H4 (cell line): Measurements from ENCODE around the gene AP1G1. TPM values are rescaled to one million over a fixed set of nuclear protein-coding genes. Genes with fewer than 3 reads are reported as not detected.
"Not testable (repeated sequence)": the region's sequence is repeated elsewhere in the genome, so short reads cannot be mapped to it uniquely, and the experiment has no call there.

Experiments
- DNase-seq: peaks from one replicate; pipeline ENCODE4 v3.0.0-alpha.2; 2015; ENCODE audit warnings: low spot score
- total RNA-seq: library from RNA; depleted of rRNA; stranded (reverse); fragments of >200 nt; shearing (Covaris generic); gene quantifications from 2 replicates; pipeline ENCODE4 v1.2.3, GENCODE V29; 2014; rRNA removed

Gene AP1G1
- total RNA-seq, result 49.8 and 51.5 TPM in 2 replicates

DNA sequence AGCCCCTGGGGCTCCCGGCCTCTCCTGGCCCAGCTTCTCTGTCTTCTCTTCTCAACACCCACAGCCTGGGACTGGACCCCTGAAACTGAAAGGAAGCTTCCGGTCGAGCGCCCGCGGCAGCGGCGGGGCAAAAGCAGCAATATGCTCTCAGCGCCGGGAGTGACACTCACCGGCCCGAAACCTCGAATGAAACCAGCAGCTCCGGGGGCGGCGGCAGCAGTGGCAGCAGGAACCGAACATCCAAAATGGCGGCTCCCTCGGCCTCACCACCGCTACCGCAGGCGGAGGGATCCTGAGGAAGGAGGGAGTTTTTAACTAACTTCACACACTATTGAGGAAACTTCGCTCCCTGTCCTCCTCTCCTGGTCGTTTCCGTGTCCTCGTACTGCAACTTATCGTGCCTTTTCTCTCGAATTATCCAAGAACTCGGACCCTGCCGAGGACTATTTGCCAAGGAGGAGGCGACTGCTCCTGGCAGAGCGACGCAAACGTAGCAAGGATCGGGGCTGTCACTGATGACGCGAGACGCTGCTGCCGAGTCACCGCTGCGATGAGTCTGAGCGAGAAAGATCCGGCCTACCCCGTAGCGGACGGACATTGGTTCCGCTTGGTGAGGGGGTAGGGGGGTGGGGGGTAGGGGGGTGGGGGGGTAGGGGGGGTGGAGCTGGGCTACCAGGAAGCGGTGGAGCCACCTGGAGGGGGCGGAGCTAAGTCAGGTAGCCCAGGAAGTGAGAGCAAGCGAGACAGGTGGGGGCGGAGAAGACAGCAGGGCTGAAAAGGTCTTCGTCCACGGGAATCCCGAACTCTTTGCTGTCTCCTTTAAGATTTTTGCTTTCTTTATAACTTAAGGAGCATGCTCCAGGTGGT lies at the start of gene AP1G1:
AP1G1 (minus strand) TSS at position 242 of the 867 bp plus-strand sequence. CDS start 19,355 bp downstream, outside the sequence.
- DNase-seq, result peak; percentile 98

DNA sequence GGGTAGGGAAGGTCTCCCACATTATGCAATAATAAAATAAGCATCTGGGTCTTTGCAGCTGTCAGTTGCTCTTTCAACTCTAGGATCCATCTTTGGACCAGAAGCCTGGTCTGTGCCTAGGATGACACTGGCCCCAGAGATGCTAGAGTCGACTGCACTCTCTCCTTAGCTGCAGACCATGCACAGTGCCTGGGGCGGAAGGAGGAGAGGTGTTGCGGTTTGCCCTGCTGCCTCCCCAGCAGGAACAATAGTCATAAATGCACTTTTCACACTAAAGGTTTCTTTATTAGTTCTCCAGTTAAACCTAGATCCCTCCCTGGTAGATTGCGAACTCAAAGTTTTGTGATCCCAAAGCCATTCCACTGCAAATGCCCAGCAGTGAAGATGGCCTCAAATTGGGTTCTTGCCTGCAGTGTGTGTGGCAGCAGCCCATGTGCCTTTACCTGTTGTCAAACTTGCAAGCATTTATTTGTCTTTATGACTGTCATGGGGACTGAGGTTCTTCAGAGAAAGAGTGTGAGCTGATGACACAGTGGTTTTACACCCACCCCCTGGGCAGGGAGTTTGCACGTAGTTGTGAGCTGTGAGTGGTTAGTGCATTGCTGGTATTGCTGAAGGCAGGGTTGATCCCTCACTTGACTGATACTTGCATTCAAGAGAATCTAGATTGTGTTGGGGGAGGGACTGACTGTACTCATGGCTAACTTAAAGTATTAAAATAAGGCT lies 47.5 kb upstream of the AP1G1 start:
- no peak for DNase-seq

DNA sequence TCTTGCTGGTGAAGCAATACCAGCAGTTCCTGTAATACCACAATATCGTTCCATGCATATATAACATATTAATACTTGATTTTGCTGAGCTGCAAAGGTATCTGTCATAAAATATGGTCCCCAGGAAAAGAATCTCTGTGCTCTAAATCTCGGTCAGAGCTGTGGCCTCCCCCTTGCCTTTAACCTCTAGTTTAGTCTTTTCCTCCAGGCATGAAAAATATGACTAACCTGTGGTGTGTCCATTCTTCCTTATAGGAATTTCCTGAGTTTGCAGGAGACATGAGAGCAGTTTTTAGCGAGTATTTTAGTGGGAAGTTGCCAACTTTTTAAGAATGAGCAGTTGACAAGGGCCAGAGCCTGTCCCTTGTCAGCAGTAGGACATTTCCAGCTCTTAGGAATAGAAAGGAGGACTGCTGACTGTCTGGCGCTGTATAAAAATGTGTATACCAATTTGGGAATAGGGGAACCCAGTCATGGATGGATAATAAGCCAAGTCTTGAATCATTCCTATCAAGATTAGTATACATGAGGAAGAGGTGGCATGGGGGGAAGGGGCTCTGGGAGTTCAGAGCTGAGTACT lies 45.8 kb upstream of the AP1G1 start:
- no peak for DNase-seq

DNA sequence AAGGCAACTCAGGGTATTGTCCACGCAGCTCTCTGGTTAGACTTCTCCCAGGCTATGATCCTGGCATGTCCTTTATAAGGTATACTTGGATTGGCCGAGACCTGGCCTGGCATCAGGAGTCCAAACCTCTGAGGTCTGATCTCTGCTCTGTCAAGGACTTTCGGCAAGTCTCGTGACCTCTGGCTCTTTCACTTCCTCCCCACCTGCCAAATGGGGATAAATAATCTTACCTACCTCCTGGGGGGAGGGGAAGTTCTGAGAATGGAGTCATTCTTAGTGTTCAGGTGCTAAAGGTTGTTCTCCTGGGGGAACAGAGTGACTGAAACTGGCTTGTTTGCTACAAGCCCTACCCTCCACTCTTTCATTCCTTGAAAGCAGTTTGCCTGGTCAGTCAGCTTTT lies 44.8 kb upstream of the AP1G1 start:
- no peak for DNase-seq

DNA sequence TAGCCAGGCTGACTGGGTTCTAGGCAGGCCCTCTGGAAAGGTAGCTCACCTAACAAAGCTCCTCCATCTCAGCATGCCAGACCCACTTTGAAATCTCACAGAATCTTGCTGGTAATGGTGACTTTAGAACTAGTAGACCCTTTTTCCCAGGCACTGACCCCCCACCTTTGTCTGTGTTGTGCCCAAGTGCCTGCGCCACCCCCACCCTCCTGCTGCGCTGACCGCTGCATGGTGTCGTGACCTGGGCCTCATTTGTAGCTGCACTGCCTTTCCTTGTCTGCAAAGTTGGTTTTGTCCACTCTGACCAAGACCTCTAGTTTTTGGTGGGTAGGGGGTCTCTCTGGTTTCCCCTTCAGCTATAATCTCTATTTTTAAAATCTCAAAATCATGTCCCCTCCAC lies 43.9 kb upstream of the AP1G1 start:
- DNase-seq, result no peak

DNA sequence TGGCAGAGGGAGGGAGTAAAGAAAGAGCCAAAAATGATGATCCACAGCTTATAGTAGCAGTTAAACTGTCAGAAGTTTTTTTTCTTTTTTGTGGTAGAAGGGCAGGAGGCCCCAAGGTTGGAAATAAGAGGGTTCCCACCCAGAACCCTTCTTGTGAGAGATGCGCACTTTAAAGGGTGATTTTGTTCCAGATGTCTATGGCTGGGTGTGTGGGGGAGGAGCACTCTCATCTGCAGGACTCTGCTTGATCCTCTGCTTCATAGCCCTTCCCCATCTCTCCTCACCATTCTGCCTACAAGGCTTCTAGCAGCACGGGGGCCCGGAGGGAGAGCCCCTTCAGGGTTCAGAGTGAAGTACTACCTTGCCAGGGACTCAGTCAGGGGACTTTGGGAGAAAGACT lies 43.5 kb upstream of the AP1G1 start:
- no peak for DNase-seq

DNA sequence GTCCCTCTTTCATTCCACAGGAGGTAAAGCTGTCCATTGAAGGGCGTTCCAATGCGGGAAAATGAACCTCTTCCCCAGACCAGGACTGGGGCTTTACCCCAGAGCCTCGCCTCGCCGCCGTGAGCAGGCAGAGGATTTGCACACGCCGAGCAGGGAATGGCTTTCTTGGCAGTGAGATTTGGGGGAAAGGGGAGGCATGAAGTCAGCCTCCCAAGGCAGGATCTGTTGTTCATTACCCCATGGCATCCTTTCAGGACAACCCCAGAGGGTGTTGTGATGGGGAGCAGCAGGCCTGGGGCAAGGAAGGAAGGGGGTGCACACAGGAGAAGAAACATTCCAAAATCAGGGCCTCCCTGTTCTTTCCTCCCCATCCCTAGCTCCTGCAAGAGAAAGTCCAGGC lies 43.1 kb upstream of the AP1G1 start:
- no peak for DNase-seq

DNA sequence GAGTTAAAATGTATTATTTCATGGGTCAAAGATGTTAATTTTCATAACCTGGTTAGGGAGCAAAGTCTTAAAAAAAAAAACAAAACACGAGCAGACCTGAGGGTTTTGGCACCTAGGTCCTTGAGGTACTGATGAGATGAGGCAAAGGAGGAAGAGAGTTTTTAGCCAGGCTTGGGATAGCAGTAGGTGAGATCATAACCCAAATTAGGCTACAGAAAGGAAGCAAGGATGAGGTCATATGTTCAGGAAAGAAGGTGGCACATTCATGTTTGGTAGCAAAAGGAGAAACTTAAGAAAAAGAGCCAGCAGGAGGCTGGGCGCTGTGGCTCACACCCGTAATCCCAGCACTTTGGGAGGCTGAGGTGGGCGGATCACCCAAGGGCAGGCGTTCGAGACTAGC lies 40.0 kb upstream of the AP1G1 start:
- DNase-seq, result no peak

DNA sequence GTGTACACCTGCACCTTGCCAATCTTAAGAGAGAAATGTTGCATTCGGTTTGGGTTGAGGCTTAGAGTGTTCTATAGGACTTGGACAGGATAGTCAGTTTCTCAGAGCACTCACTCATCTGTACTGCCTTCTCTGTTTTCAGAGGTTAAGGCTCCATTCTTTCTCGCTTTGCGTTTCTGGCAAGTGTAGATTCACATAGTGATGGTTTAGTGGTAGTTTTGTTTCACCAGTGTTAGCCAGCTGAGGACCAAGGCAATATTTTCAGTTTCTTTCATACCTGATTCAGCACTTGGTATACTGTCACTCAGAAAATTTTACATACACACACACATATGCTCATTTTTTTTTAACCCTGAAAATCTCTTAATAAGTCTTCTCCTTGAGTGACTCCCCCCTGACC lies 38.5 kb upstream of the AP1G1 start:
- DNase-seq, result no peak

DNA sequence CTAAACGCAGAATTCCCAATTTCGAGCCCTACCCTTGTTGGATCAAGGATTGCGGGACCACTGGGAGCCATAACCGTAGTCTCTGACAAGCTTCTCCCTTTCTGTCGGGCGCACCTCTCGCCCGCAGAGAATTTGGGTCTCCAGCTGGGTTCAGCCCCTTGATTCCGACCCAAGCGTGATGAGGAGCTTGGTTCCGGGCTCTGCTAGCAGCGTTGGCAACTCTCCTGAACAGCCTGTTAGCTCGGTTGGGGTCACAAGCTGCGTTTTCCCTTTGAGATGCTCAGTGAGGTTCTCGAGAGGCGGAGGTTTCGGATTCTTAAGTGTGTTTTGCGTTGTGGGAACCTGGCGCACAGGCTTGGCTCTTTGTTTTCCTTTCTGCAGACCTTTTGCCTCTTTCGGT lies 37.8 kb upstream of the AP1G1 start:
- DNase-seq, result no peak

DNA sequence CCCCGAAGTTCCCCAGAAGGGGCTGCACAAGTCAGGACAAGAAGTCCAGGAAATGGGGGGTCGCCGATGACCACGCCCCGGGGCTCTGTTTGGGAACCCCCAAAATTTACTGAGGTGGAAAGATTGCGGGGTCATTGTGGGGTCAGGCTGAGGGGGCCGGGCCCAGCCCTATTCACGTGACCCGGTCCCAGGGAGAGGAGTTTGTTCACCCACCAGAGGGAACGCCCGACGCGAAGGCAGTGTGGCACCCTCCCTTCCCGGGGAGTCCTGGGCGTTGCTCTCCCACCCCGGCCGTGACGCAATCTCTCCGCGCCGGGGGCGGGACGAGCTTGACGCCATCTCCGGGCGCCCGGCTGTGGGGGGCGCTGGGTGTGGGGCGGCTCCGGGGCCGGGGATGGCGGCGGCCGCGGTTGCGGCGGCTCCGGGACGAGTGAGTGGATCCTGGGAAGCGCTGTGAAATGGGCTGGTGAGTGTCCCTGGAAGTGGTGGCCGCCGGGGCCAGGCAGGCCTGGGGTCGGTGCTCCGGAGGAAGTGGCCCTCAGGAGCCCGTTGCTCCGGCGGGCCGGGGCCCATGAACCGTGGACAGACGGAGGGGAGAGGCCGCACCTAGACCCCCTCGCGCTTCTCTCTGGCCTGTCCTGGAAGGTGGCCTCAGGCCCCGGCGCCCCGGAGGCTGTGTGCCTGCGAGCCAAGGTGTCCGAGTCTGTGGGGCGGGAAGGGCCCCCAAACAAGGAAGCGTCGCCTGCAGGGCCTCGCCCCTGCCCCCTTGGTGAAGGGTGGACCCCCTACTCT lies 37.2 kb upstream of the AP1G1 start, which contains the start of gene ATXN1L:
ATXN1L (plus strand) TSS at position 338 of the 792 bp plus-strand sequence. CDS start 3,765 bp downstream, outside the sequence.
- DNase-seq, result peak; percentile 88

DNA sequence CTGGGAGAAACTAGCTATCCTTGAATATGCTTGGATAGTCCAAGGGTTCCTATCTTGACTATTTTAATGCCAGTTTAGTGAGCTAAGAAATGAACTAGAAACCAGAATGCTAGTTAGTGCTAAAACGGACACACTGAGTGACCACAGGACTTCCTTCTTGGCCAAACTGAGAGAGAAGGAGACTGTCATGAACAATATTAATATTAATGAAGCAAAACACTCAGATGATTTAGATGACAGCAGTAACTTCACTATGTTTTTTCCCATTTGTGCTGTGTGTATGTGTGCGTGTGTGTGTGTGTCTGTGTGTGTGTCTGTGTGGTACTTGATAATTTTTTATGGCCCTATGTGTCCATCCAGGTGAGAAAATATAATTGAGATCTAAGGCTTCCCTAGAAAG lies 34.9 kb upstream of the AP1G1 start:
- DNase-seq, result no peak

DNA sequence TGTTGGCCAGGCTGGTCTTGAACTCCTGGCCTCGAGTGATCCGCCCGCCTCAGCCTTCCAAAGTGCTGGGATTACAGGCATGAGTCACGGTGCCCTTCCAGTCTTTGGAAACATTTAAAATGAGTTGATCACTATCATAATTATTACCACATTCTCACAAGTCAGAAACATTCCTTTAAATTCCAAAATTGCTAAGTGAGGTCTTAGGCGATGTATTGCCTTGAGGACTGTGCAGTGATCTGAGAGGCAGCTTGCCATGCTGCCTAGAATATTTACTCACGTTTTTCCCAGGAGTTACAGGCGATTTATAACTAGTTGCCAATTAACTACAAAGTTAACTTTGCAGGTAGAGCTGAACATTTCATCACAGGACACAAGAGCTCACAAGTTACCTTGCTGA lies 31.4 kb upstream of the AP1G1 start:
- no peak for DNase-seq

DNA sequence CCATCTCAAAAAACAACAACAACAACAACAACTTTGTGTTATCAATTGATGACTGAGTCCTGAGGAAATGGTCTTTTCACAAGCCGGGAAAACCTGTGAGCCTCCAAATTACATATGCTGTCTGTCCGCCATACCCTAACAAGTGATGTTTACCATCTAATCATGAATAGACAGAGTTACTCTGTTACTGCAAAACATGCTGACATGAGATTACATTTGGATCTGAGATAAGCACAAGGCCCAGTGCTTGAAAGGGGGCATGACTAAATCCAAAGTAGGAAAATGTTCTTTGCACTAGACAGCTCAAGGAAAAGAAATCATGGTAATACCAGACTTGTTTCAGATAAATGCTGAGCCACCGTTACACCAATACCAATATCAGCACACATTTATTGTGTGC lies 28.5 kb upstream of the AP1G1 start:
- no peak for DNase-seq

DNA sequence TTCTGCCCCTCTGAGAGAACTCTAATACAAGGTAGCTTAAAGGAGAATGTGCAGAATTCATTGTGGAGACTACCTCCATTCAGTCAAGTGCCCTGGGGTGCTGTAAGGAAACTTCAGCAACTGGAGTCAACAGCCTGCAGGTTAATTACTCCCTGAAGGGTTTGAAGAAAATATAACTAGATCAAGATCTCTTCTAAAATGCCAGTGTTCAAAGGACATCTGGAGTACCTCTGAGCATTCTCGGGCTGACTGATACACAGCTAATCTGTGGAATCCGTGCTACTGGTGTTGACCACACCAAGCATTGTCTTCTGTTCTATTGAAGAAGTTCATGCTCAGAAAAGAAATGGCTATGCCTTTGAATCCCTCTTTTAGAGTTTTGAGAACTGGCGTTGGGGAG lies 25.7 kb upstream of the AP1G1 start:
- DNase-seq, result no peak

DNA sequence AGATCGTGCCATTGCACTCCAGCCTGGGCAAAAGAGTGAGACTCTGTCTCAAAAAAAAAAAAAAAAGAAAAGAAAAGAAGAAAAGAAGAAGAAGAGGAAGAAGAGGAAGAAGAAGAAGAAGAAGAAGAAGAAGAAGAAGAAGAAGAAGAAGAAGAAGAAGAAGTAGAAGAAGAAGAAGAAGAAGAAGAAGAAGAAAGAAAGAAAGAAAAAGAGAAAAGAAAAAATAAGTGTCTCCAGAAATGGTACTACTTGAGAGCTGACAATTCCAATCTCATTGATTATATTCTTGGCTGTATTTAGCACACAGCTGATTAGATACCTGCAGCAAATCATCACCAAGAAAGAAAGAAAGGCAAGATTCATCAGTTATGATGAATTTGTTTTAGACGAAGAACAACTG lies 23.5 kb upstream of the AP1G1 start:
- not testable (repeated sequence) for DNase-seq

DNA sequence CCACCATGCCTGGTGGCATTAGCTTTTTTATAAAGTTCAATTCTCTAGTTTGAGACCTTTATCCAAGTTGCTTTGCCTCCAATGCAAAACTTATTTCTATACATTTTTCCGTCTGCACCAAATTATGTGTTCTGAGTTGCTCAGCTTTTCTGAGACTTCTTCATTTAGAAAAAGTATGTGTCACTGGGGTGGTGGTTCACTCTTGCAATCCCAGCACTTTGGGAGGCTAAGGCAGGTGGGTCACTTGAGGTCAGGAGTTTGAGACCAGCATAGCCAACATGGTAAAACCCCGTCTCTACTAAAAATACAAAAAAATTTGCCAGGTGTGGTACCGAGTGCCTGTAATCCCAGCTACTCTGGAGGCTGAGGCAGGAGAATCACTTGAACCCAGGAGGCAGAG lies 23.1 kb upstream of the AP1G1 start:
- DNase-seq, result not testable (repeated sequence)

DNA sequence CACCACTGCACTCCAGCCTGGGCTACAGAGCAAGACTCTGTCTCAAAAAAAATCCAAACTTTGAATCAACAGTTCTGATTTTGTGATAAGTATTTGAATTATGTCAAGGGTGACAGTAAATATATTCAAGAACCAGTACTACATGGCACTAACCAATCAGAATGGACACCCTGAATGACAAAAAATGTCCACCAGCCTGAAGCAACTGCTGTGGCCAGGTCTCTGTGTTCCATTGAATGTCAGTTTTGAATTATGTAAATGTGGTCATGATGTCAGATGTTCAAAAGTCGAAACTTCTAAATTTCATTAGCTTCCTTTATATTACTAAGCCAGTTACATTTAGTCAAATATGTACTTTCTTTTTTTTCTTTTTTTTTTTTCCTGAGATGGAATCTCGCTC lies 21.7 kb upstream of the AP1G1 start:
- no peak for DNase-seq

DNA sequence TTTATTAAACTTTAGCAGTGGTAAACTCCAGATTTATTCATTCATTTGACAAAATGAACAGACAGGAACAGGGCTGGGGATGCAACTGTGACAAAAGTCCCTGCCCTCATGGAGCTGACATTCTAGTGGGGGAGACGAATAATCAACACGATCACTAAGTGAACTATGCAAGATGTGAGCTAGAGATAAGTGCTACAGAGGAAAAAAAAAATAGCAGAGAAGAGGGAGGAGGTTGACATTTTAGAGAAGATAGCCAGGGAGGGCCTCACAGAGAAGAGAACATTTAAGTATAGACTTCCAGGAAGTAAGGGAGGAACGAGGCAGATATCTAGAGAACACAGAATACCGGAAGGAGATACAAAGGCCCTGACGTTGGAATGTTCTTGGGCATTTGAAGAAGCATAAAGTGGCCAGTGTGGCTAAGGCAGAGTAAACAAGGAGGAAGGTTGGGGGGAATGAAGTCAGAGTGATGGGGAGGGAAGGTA lies 17.9 kb upstream of the AP1G1 start:
- DNase-seq, result no peak

DNA sequence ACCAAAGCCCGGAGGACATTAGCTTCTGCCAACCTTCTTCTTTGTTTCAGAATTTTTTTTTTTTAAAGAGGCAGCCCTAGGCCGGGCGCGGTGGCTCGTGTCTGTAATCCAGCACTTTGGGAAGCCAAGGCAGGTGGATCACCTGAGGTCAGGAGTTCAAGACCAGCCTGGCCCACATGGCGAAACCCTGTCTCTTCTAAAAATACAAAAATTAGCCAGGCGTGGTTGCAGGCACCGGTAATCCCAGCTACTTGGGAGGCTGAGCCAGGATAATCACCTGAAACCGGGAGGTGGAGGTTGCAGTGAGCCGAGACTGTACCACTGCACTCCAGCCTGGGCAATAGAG lies 8.5 kb upstream of the AP1G1 start:
- not testable (repeated sequence) for DNase-seq

DNA sequence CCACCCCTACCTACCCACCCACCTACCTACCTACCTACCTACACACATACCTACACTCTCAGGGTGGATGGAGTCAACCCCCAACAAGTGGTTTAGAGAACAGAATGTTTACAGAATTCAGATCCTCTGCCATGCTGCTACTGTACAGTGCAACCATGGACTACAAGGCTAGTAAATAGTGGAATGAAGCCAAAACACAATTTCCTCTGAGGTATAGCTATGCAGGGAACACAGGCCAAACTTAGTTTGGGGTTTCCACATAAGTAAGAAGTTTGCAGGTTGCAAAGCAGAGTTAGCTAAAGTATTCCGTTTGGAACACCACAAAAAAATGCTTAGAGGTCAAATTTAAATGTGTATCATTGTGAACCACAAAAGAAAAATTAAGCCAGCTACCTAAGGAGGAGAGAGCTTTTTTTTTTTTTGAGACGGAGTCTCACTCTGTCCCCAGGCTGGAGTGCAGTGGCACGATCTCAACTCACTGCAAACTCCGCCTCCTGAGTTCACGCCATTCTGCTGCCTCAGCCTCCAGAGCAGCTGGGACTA lies 2.7 kb upstream of the AP1G1 start:
- peak; percentile 15 for DNase-seq
